Keratinocyte (primary cell): ENCODE measurements around the gene VANGL2. TPM values are rescaled to one million over a fixed set of nuclear protein-coding genes. Genes with fewer than 3 reads are reported as not detected.
A peak's percentile ranks its signal among the peaks of the same experiment; 100 is the strongest.

Experiments used
- DNase-seq: peaks from one replicate; pipeline ENCODE4 v3.0.0-alpha.2; 2011; ENCODE audit warnings: low read depth, missing footprints, low spot score
- FAIRE-seq: peaks from 2 replicates; lab custom pipeline; 2011; peaks lifted over from hg19 to GRCh38; lab: Jason Lieb, UNC
- H2AFZ ChIP-seq: 2 replicates; pipeline ENCODE4 v1.6.0; 2012; ENCODE audit warnings: low read length, control low read depth, inconsistent platforms; ENCODE audit not compliant: control insufficient read depth
- H3K27ac ChIP-seq: 2 replicates; pipeline ENCODE4 v1.5.1; 2011; ENCODE audit warnings: low read length; ENCODE audit not compliant: control insufficient read depth, insufficient read depth
- H3K27me3 ChIP-seq: 3 replicates; pipeline ENCODE4 v1.6.0; 2011; ENCODE audit warnings: low read length; ENCODE audit not compliant: control insufficient read depth, insufficient read depth; ENCODE audit errors: extremely low read depth
- H3K36me3 ChIP-seq, 2 experiments: 2 replicates in 1 of 2; 3 replicates in 1 of 2; pipeline ENCODE4 v1.5.1; 2011; ENCODE audit warnings: low read length in 2 of 2, mild to moderate bottlenecking in 1 of 2; ENCODE audit not compliant: control insufficient read depth in 2 of 2, insufficient read depth in 2 of 2; ENCODE audit errors: extremely low read depth in 1 of 2
- H3K4me1 ChIP-seq: 3 replicates; pipeline ENCODE4 v1.5.1; 2011; ENCODE audit warnings: low read length; ENCODE audit not compliant: control insufficient read depth, insufficient read depth; ENCODE audit errors: extremely low read depth
- H3K4me2 ChIP-seq: 3 replicates; pipeline ENCODE4 v1.6.0; 2011; ENCODE audit warnings: low read depth, low read length; ENCODE audit not compliant: control insufficient read depth, insufficient read depth; ENCODE audit errors: extremely low read depth
- H3K4me3 ChIP-seq, 3 experiments: fragments of 200-600 bp in 1 of 3; sonication (generic) in 1 of 3; 2 replicates in 2 of 3; 3 replicates in 1 of 3; pipeline ENCODE4 v1.5.1; 2011 to 2016; ENCODE audit warnings: low read length in 3 of 3, mild to moderate bottlenecking in 3 of 3, control low read depth in 2 of 3, inconsistent platforms in 1 of 3, low read depth in 1 of 3, mixed read lengths in 1 of 3, mixed run types in 1 of 3, moderate library complexity in 1 of 3; ENCODE audit not compliant: control insufficient read depth in 2 of 3, insufficient read depth in 2 of 3; ENCODE audit errors: extremely low read depth in 1 of 3
- H3K79me2 ChIP-seq: 2 replicates; pipeline ENCODE4 v1.6.0; 2012; ENCODE audit warnings: low read length; ENCODE audit not compliant: control insufficient read depth, insufficient read depth
- H3K9ac ChIP-seq: 3 replicates; pipeline ENCODE4 v1.6.0; 2011; ENCODE audit warnings: low read length; ENCODE audit not compliant: control insufficient read depth, insufficient read depth; ENCODE audit errors: extremely low read depth
- H3K9me1 ChIP-seq: 3 replicates; pipeline ENCODE4 v1.6.0; 2011; ENCODE audit warnings: low read length; ENCODE audit not compliant: control insufficient read depth, insufficient read depth; ENCODE audit errors: extremely low read depth
- H3K9me3 ChIP-seq: 2 replicates; pipeline ENCODE4 v1.5.1; 2012; ENCODE audit warnings: low read depth, low read length; ENCODE audit not compliant: control insufficient read depth
- H4K20me1 ChIP-seq: 3 replicates; pipeline ENCODE4 v1.6.0; 2011; ENCODE audit warnings: low read length; ENCODE audit not compliant: control insufficient read depth, insufficient read depth; ENCODE audit errors: extremely low read depth
- EZH2 ChIP-seq: IDR thresholded peaks from one replicate; pipeline ENCODE4 v1.6.1; 2012; ENCODE audit warnings: inconsistent platforms, mild to moderate bottlenecking, low read length, moderate library complexity
- dilution Hi-C: fragments of 300-500 bp; cut with MboI; formaldehyde crosslinking; loops from one replicate; pipeline ENCODE4 v1.7.0; 2020; ENCODE audit warnings: low sequenced_read_pairs; ENCODE audit not compliant: extremely low pct_ligation_motif_present
- polyA minus RNA-seq, 3 experiments: library from RNA; depleted of rRNA, polyadenylated mRNA; stranded (reverse); fragments of >200 nt; gene quantifications; 1 replicate in 1 of 3; 2 replicates in 1 of 3; 3 replicates in 1 of 3; pipeline ENCODE4 v1.2.3, GENCODE V29; 2011
- polyA plus RNA-seq, 5 experiments: library from polyadenylated mRNA; depleted of rRNA in 3 of 5; stranded (reverse) in 3 of 5; stranded (forward) in 1 of 5; unstranded in 1 of 5; fragments of >200 nt; gene quantifications; 1 replicate in 1 of 5; 2 replicates in 3 of 5; 3 replicates in 1 of 5; pipeline versions ENCODE4 v1.2.1 to v1.2.3, GENCODE V29; 2011 to 2012; ENCODE audit warnings: missing spikeins in 2 of 5, low read depth in 1 of 5, low replicate concordance in 1 of 5
- TF ChIP-seq, protein P1 (sequence below), 3 experiments: IDR thresholded peaks in 1 of 3; conservative IDR thresholded peaks in 1 of 3; optimal IDR thresholded peaks in 1 of 3; 2 replicates in 2 of 3; 3 replicates in 1 of 3; pipeline versions ENCODE3 to v1.5.1; 2011; ENCODE audit warnings: low read length in 3 of 3, mild to moderate bottlenecking in 3 of 3, moderate library complexity in 2 of 3, control low read depth in 1 of 3, inconsistent platforms in 1 of 3; ENCODE audit not compliant: insufficient read depth in 2 of 3; ENCODE audit errors: extremely low read depth in 1 of 3

VANGL2 gene
- polyA plus RNA-seq: 10.9 to 17.6 TPM (median 11.4 TPM) in 3 replicates
- polyA plus RNA-seq (2011; ENCODE audit: low read depth): 2.7 TPM
- polyA plus RNA-seq (2011; cell fraction: cytosol; rRNA removed): 8.4 and 8.7 TPM in 2 replicates
- polyA plus RNA-seq (2011; cell fraction: nucleus; rRNA removed): 32.2 and 38.0 TPM in 2 replicates
- polyA plus RNA-seq (2012; ENCODE audit: low replicate concordance): 6.7 and 11.3 TPM in 2 replicates
- 11.8 to 19.0 TPM (median 16.6 TPM) in 3 replicates for polyA minus RNA-seq
- polyA minus RNA-seq (2011; cell fraction: cytosol; rRNA and poly(A)+ RNA removed): 7.1 TPM
- 9.5 and 14.1 TPM in 2 replicates for polyA minus RNA-seq (2011; cell fraction: nucleus; rRNA and poly(A)+ RNA removed)

DNA sequence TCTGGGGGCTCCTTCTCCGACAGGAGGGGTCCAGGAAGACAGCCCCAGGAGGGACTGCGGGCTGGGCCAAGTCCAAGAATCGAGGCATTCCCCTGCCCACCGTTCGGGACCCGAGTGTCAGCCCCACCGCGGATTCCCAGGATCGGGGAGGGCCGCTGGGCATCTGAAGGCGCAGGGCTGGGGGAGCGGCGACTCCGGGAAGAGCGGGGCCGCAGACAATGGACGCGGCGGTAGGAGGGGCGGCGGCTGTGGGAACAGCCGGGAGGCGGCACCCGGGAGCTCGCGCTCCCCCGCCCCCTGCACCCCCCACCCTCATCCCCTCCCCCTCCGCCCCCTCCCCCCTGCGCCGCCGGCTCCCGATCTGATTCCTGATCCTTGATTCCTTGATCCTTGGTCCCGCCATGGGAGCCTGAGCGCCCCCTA is at the start of gene VANGL2:
VANGL2 (plus strand) TSS at position 342 of the 423 bp plus-strand sequence. CDS start 15,274 bp downstream, outside the sequence.
- H4K20me1 ChIP-seq: no peaks in the 10 kb centered on the region
- H3K36me3 ChIP-seq: no peaks in the 10 kb centered on the region
- peaks cover 2% of the 10 kb centered on the region for H3K9me1 ChIP-seq
- H3K27ac ChIP-seq: peak within 1 kb of the TSS; percentile 70
- H3K27me3 ChIP-seq: no peaks in the 10 kb centered on the region
- TF ChIP-seq, protein P1, sequence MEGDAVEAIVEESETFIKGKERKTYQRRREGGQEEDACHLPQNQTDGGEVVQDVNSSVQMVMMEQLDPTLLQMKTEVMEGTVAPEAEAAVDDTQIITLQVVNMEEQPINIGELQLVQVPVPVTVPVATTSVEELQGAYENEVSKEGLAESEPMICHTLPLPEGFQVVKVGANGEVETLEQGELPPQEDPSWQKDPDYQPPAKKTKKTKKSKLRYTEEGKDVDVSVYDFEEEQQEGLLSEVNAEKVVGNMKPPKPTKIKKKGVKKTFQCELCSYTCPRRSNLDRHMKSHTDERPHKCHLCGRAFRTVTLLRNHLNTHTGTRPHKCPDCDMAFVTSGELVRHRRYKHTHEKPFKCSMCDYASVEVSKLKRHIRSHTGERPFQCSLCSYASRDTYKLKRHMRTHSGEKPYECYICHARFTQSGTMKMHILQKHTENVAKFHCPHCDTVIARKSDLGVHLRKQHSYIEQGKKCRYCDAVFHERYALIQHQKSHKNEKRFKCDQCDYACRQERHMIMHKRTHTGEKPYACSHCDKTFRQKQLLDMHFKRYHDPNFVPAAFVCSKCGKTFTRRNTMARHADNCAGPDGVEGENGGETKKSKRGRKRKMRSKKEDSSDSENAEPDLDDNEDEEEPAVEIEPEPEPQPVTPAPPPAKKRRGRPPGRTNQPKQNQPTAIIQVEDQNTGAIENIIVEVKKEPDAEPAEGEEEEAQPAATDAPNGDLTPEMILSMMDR (optimal IDR thresholded peaks at IDR 0.05 in 1 of 3, IDR thresholded peaks at IDR 0.05 in 1 of 3, conservative IDR thresholded peaks at IDR 0.05 in 1 of 3; ENCODE audit: extremely low read depth in 1 of 3, insufficient read depth in 2 of 3, low read length in 3 of 3): no peak
- TF ChIP-seq EZH2: no peak
- H3K9ac ChIP-seq: peak within 1 kb of the TSS; percentile 76
- H2AFZ ChIP-seq: peak within 1 kb of the TSS; percentile 92
- H3K4me2 ChIP-seq: peak within 1 kb of the TSS; percentile 89
- DNase-seq: no peak
- peak within 1 kb of the TSS; percentile 57 to 91 (median 67) for H3K4me3 ChIP-seq
- no peak for FAIRE-seq
- dilution Hi-C loops: no loop called here
- peaks cover 3% of the 10 kb centered on the region for H3K79me2 ChIP-seq
- peaks cover 44% of the 10 kb centered on the region for H3K4me1 ChIP-seq
- no peaks in the 10 kb centered on the region for H3K9me3 ChIP-seq

DNA sequence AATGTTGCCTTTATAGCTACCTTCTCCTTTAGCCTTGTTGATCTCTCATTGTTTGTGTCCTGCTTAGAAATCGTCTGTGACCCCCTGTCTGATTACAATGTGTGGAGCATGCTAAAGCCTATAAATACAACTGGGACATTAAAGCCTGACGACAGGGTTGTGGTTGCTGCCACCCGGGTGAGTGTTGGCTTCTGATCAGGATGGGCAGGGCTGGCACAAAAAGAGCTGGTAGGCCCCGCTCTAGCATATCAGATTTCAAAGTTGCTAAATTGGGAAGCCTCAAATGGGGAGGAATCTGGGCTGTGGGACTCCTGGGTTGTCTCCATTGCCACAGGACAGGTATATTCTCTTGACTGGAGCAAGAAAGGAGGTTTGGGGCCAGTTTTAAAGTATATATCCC is 48.7 kb upstream of the VANGL2 start:
- no peak overlapping the region for H3K4me2 ChIP-seq
- no peaks in the 10 kb centered on the region for H3K9me1 ChIP-seq
- no peaks in the 10 kb centered on the region for H4K20me1 ChIP-seq
- H3K27ac ChIP-seq: no peak overlapping the region
- dilution Hi-C loops: no loop called here
- peaks cover 53 to 68% of the 10 kb centered on the region in 2 experiments for H3K36me3 ChIP-seq
- no peaks in the 10 kb centered on the region for H3K4me1 ChIP-seq
- no peaks in the 10 kb centered on the region for H3K9me3 ChIP-seq
- no peak overlapping the region for H2AFZ ChIP-seq
- no peak for DNase-seq
- H3K4me3 ChIP-seq: no peak overlapping the region
- H3K27me3 ChIP-seq: no peaks in the 10 kb centered on the region
- no peak overlapping the region for H3K9ac ChIP-seq
- TF ChIP-seq, protein P1 (optimal IDR thresholded peaks at IDR 0.05 in 1 of 3, IDR thresholded peaks at IDR 0.05 in 1 of 3, conservative IDR thresholded peaks at IDR 0.05 in 1 of 3; ENCODE audit: extremely low read depth in 1 of 3, insufficient read depth in 2 of 3, low read length in 3 of 3): no peak
- no peak for TF ChIP-seq EZH2
- H3K79me2 ChIP-seq: no peaks in the 10 kb centered on the region
- FAIRE-seq: no peak
